HepG2 (cell line): ENCODE data around the gene CAPN9. TPM values are rescaled to one million over a fixed set of nuclear protein-coding genes. Genes with fewer than 3 reads are reported as not detected.

ENCODE experiments used
- ATM ChIP-seq: fragments of 450-650 bp; IDR thresholded peaks from 2 replicates; pipeline ENCODE4 v1.7.1; 2017; ENCODE audit warnings: mild to moderate bottlenecking, borderline replicate concordance
- CAMTA2 ChIP-seq: sonication (generic); formaldehyde crosslinking; IDR thresholded peaks from 2 replicates; pipeline ENCODE4 v1.4.0; 2020; ENCODE audit warnings: mild to moderate bottlenecking, missing genetic modification reagents, borderline replicate concordance
- CENPT ChIP-seq: sonication (generic); formaldehyde crosslinking; IDR thresholded peaks from 2 replicates; pipeline ENCODE4 v1.8.0; 2022; ENCODE audit warnings: low read depth, mild to moderate bottlenecking, moderate library complexity, missing genetic modification reagents
- HOXA9 ChIP-seq: sonication (generic); formaldehyde crosslinking; IDR thresholded peaks from 2 replicates; pipeline ENCODE4 v1.8.1; 2022; ENCODE audit warnings: missing genetic modification reagents, mild to moderate bottlenecking, moderate library complexity, borderline replicate concordance
- IRF2 ChIP-seq: IDR thresholded peaks from 2 replicates; pipeline ENCODE4 v1.6.1; 2018; ENCODE audit warnings: missing genetic modification reagents, missing compliant biosample characterization
- JUNB ChIP-seq: sonication (generic); formaldehyde crosslinking; IDR thresholded peaks from 2 replicates; pipeline ENCODE4 v1.8.0; 2022; ENCODE audit warnings: missing genetic modification reagents, mild to moderate bottlenecking, borderline replicate concordance
- KMT2A ChIP-seq: sonication (generic); formaldehyde crosslinking; IDR thresholded peaks from 2 replicates; pipeline ENCODE4 v1.4.0; 2020; ENCODE audit warnings: missing genetic modification reagents
- NCOA5 ChIP-seq: sonication (generic); formaldehyde crosslinking; IDR thresholded peaks from 2 replicates; pipeline ENCODE4 v1.4.0; 2020; ENCODE audit warnings: missing genetic modification reagents
- PAWR ChIP-seq: sonication (generic); formaldehyde crosslinking; IDR thresholded peaks from 2 replicates; pipeline ENCODE4 v1.4.0; 2020; ENCODE audit warnings: missing genetic modification reagents, mild to moderate bottlenecking, borderline replicate concordance
- PITX1 ChIP-seq: sonication (generic); formaldehyde crosslinking; IDR thresholded peaks from 2 replicates; pipeline ENCODE4 v1.5.1; 2020; ENCODE audit warnings: mild to moderate bottlenecking, missing genetic modification reagents
- POGZ ChIP-seq: sonication (generic); formaldehyde crosslinking; IDR thresholded peaks from 2 replicates; pipeline ENCODE4 v1.4.0; 2020; ENCODE audit warnings: mild to moderate bottlenecking, missing genetic modification reagents
- SRY ChIP-seq: sonication (generic); formaldehyde crosslinking; IDR thresholded peaks from 2 replicates; pipeline ENCODE4 v1.8.0; 2022; ENCODE audit warnings: mild to moderate bottlenecking, missing genetic modification reagents
- TCF7 ChIP-seq: sonication (generic); IDR thresholded peaks from 2 replicates; pipeline ENCODE4 v1.6.1; 2016; ENCODE audit warnings: antibody characterized with exemption, low read depth
- ZBTB21 ChIP-seq: sonication (generic); formaldehyde crosslinking; IDR thresholded peaks from 2 replicates; pipeline ENCODE4 v1.4.0; 2020; ENCODE audit warnings: missing genetic modification reagents
- ZC3H13 ChIP-seq: sonication (generic); formaldehyde crosslinking; IDR thresholded peaks from 2 replicates; pipeline ENCODE4 v1.8.1; 2023; ENCODE audit warnings: mild to moderate bottlenecking, missing genetic modification reagents, moderate library complexity
- ZNF558 ChIP-seq: sonication (generic); formaldehyde crosslinking; IDR thresholded peaks from 2 replicates; pipeline ENCODE4 v1.9.0; 2022; ENCODE audit warnings: mild to moderate bottlenecking, missing genetic modification reagents, borderline replicate concordance
- ZNF567 ChIP-seq: sonication (generic); formaldehyde crosslinking; IDR thresholded peaks from 2 replicates; pipeline ENCODE4 v1.8.1; 2023; ENCODE audit warnings: mild to moderate bottlenecking, missing genetic modification reagents, borderline replicate concordance
- ZNF768 ChIP-seq: sonication (generic); formaldehyde crosslinking; IDR thresholded peaks from 2 replicates; pipeline ENCODE4 v1.4.0; 2020; ENCODE audit warnings: missing genetic modification reagents
- ZNF780A ChIP-seq: sonication (generic); formaldehyde crosslinking; IDR thresholded peaks from 2 replicates; pipeline ENCODE4 v1.8.0; 2022; ENCODE audit warnings: mild to moderate bottlenecking, missing genetic modification reagents, moderate library complexity
- ZNF782 ChIP-seq: sonication (generic); formaldehyde crosslinking; IDR thresholded peaks from 2 replicates; pipeline ENCODE4 v1.4.0; 2020; ENCODE audit warnings: missing genetic modification reagents, mild to moderate bottlenecking, borderline replicate concordance
- polyA plus RNA-seq, 8 experiments: library from polyadenylated mRNA; depleted of rRNA in 3 of 8; stranded (reverse) in 7 of 8; unstranded in 1 of 8; fragments of >200 nt; fragmentation: Illumina TruSeq in 4 of 8; extraction: Trizol in 4 of 8; gene quantifications; 2 replicates each; pipeline versions ENCODE4 v1.2.1 to v1.2.3, GENCODE V29; 2011 to 2016; ENCODE audit warnings: low read depth in 4 of 8, missing spikeins in 1 of 8, mixed read lengths in 1 of 8; ENCODE audit not compliant: insufficient read depth in 1 of 8
- total RNA-seq, 5 experiments: library from RNA; depleted of rRNA; stranded (reverse); fragments of >200 nt; fragmentation: Illumina TruSeq; extraction: Trizol; gene quantifications; 2 replicates each; pipeline ENCODE4 v1.2.3, GENCODE V29; 2016; ENCODE audit warnings: low read depth in 1 of 5
- TF ChIP-seq, protein P1 (sequence below): sonication (generic); formaldehyde crosslinking; IDR thresholded peaks from 2 replicates; pipeline ENCODE4 v1.4.0; 2020; ENCODE audit warnings: mild to moderate bottlenecking, missing genetic modification reagents
- TF ChIP-seq, protein P2 (sequence below), 2 experiments: sonication (generic) in 1 of 2; formaldehyde crosslinking in 1 of 2; IDR thresholded peaks; 2 replicates each; pipeline versions ENCODE4 v1.4.0 to v1.6.1; 2018 to 2020; ENCODE audit warnings: missing genetic modification reagents in 2 of 2, borderline replicate concordance in 1 of 2, low read depth in 1 of 2, mild to moderate bottlenecking in 1 of 2, missing biosample characterization in 1 of 2
- TF ChIP-seq, protein P3 (sequence below): sonication (generic); formaldehyde crosslinking; IDR thresholded peaks from 2 replicates; pipeline ENCODE4 v1.5.0; 2020; ENCODE audit warnings: missing genetic modification reagents
- TF ChIP-seq, protein P4 (sequence below): sonication (generic); formaldehyde crosslinking; IDR thresholded peaks from 2 replicates; pipeline ENCODE4 v1.4.0; 2020; ENCODE audit warnings: missing genetic modification reagents, borderline replicate concordance

The CAPN9 gene
- total and polyA plus RNA-seq, 2 of the 13 experiments (the other 11 are each of a cell fraction or from before 2014, with no cell fraction given) = 0.04 to 0.31 TPM

DNA sequence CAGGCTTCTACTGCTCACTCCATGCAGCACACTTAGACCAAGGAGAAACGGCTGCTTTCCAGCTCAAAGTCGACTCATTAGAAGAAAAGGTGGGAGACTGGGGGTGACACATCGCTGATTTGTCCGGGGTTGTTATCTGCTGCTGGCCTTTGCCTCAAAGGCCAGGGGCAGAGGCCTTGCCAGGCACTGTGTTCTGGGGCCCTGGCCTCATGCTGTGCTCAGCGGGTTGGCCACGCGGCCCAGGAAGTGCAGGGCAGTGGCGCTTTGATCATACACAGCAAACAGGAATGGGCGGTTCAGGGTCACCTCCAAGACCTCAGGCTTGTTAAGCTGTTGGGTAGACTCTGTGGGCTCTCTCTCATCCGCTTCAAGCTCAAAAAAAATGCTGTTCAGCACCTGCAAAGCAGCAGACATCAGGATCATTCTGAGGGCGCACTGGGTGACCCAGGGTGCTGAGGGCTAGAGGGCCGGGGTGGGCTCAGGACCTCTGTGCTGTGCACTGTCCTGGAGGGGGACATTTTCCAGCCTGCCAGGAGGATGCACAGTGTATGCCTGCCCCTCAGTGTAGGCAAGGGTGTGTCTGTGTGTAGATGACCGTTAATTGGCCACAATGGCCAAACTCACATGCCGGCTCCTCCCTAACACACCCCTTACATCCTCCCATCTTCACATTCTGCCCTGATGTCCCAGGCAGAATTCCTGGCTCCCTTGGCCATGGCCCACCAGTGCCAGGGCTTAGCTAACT is 44.1 kb upstream of the CAPN9 start (continued):
- TF ChIP-seq POGZ (CRISPR knock-in tag) (peak; percentile 60; the same call in 1 of the 2 replicates), CENPT (0 out of 2 replicates have a peak, but pooled peaks have one; percentile 65), PITX1 (CRISPR knock-in tag) (peak; percentile 96), CAMTA2 (no peak), SRY (CRISPR knock-in tag) (peak; percentile 76), ZNF768 (peak; percentile 85), KMT2A (CRISPR knock-in tag) (peak; percentile 80; the same call in 1 of the 2 replicates), ZNF567 (no peak; the same call in 1 of the 2 replicates), TCF7 (peak; percentile 97), ZBTB21 (CRISPR knock-in tag) (0 out of 2 replicates have a peak, but pooled peaks have one; percentile 39), HOXA9 (no peak), NCOA5 (CRISPR knock-in tag) (0 out of 2 replicates have a peak, but pooled peaks have one; percentile 90), PAWR (CRISPR knock-in tag) (peak; percentile 90; the same call in 1 of the 2 replicates), JUNB (CRISPR knock-in tag) (no peak; the same call in 1 of the 2 replicates), ATM (no peak), ZC3H13 (CRISPR knock-in tag) (peak; percentile 51; the same call in 1 of the 2 replicates), IRF2 (peak; percentile 94), ZNF780A (no peak), ZNF782 (peak; percentile 93; the same call in 1 of the 2 replicates), ZNF558 (CRISPR knock-in tag) (peak; percentile 97)
- TF ChIP-seq, protein P1, sequence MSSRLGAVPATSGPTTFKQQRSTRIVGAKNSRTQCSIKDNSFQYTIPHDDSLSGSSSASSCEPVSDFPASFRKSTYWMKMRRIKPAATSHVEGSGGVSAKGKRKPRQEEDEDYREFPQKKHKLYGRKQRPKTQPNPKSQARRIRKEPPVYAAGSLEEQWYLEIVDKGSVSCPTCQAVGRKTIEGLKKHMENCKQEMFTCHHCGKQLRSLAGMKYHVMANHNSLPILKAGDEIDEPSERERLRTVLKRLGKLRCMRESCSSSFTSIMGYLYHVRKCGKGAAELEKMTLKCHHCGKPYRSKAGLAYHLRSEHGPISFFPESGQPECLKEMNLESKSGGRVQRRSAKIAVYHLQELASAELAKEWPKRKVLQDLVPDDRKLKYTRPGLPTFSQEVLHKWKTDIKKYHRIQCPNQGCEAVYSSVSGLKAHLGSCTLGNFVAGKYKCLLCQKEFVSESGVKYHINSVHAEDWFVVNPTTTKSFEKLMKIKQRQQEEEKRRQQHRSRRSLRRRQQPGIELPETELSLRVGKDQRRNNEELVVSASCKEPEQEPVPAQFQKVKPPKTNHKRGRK (CRISPR knock-in tag) = 0 out of 2 replicates have a peak, but pooled peaks have one; percentile 8
- TF ChIP-seq, protein P2, sequence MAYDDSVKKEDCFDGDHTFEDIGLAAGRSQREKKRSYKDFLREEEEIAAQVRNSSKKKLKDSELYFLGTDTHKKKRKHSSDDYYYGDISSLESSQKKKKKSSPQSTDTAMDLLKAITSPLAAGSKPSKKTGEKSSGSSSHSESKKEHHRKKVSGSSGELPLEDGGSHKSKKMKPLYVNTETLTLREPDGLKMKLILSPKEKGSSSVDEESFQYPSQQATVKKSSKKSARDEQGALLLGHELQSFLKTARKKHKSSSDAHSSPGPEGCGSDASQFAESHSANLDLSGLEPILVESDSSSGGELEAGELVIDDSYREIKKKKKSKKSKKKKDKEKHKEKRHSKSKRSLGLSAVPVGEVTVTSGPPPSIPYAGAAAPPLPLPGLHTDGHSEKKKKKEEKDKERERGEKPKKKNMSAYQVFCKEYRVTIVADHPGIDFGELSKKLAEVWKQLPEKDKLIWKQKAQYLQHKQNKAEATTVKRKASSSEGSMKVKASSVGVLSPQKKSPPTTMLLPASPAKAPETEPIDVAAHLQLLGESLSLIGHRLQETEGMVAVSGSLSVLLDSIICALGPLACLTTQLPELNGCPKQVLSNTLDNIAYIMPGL (CRISPR knock-in tag; IDR thresholded peaks at IDR 0.05; ENCODE audit: borderline replicate concordance in 1 of 2, low read depth in 1 of 2) = peak; percentile 54 to 74; a peak in 2 of 4 replicates
- TF ChIP-seq, protein P3, sequence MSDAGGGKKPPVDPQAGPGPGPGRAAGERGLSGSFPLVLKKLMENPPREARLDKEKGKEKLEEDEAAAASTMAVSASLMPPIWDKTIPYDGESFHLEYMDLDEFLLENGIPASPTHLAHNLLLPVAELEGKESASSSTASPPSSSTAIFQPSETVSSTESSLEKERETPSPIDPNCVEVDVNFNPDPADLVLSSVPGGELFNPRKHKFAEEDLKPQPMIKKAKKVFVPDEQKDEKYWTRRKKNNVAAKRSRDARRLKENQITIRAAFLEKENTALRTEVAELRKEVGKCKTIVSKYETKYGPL (CRISPR knock-in tag) = 0 out of 2 replicates have a peak, but pooled peaks have one; percentile 64
- TF ChIP-seq, protein P4, sequence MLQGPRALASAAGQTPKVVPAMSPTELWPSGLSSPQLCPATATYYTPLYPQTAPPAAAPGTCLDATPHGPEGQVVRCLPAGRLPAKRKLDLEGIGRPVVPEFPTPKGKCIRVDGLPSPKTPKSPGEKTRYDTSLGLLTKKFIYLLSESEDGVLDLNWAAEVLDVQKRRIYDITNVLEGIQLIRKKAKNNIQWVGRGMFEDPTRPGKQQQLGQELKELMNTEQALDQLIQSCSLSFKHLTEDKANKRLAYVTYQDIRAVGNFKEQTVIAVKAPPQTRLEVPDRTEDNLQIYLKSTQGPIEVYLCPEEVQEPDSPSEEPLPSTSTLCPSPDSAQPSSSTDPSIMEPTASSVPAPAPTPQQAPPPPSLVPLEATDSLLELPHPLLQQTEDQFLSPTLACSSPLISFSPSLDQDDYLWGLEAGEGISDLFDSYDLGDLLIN (CRISPR knock-in tag) = peak; percentile 74; the same call in 1 of the 2 replicates
